HEK293 (cell line): ENCODE measurements around the gene PLIN5.

Source experiments
- CTCF ChIA-PET: fragments of 350-600 bp; formaldehyde crosslinking; extraction: SDS; loops from one replicate; lab custom pipeline; 2021; ENCODE audit warnings: antibody characterized with exemption; lab: Yijun Ruan, JAX
- POLR2A ChIA-PET: fragments of 300-600 bp; formaldehyde crosslinking; extraction: SDS; loops from one replicate; lab custom pipeline; 2020; ENCODE audit warnings: antibody characterized with exemption, inconsistent platforms; lab: Yijun Ruan, JAX
- H3K27ac ChIP-seq: fragments of 200-500 bp; sonication (Bioruptor generic); 2 replicates; pipeline ENCODE4 v1.5.1; 2014; ENCODE audit warnings: low read depth, low read length, control low read depth, inconsistent platforms; ENCODE audit errors: extremely low read depth
- H3K36me3 ChIP-seq, 2 experiments: fragments of 200-500 bp in 1 of 2; sonication (Bioruptor generic) in 1 of 2; 1 replicate in 1 of 2; 2 replicates in 1 of 2; pipeline ENCODE4 v1.5.1; 2014 to 2017; ENCODE audit warnings: inconsistent platforms in 2 of 2, low read length in 2 of 2; ENCODE audit not compliant: control insufficient read depth in 2 of 2, insufficient read depth in 1 of 2
- H3K4me1 ChIP-seq: fragments of 200-500 bp; sonication (Bioruptor generic); 2 replicates; pipeline ENCODE4 v1.5.1; 2014; ENCODE audit warnings: mild to moderate bottlenecking, low read length, inconsistent platforms; ENCODE audit not compliant: control insufficient read depth, insufficient read depth
- H3K4me3 ChIP-seq: 2 replicates; pipeline ENCODE4 v1.5.1; 2011; ENCODE audit warnings: low read depth, mild to moderate bottlenecking, control low read depth, low read length, moderate library complexity
- H3K9me3 ChIP-seq: fragments of 200-500 bp; sonication (Bioruptor generic); 2 replicates; pipeline ENCODE4 v1.5.1; 2014; ENCODE audit warnings: low read depth, low read length, inconsistent platforms; ENCODE audit not compliant: control insufficient read depth, insufficient read depth
- BCL11A ChIP-seq: fragments of 450-650 bp; formaldehyde crosslinking; IDR thresholded peaks from 2 replicates; pipeline ENCODE4 v1.5.1; 2016; ENCODE audit warnings: low read depth, missing biosample characterization, missing genetic modification characterization
- GLIS1 ChIP-seq: fragments of 450-650 bp; formaldehyde crosslinking; IDR thresholded peaks from 2 replicates; pipeline ENCODE4 v1.5.1; 2016; ENCODE audit warnings: missing biosample characterization, missing genetic modification characterization
- GLIS2 ChIP-seq: fragments of 450-650 bp; formaldehyde crosslinking; IDR thresholded peaks from 2 replicates; pipeline ENCODE4 v1.5.1; 2016; ENCODE audit warnings: missing biosample characterization, missing genetic modification characterization
- MZF1 ChIP-seq: fragments of 450-650 bp; formaldehyde crosslinking; IDR thresholded peaks from 2 replicates; pipeline ENCODE4 v1.5.1; 2017; ENCODE audit warnings: missing biosample characterization, missing genetic modification characterization, borderline replicate concordance
- PRDM1 ChIP-seq: fragments of 450-650 bp; formaldehyde crosslinking; IDR thresholded peaks from 2 replicates; pipeline ENCODE4; 2016; ENCODE audit warnings: missing biosample characterization, missing genetic modification characterization
- SP3 ChIP-seq: fragments of 450-650 bp; formaldehyde crosslinking; IDR thresholded peaks from 2 replicates; pipeline ENCODE4 v1.5.1; 2016; ENCODE audit warnings: missing biosample characterization, missing genetic modification characterization
- ZBTB17 ChIP-seq: fragments of 450-650 bp; formaldehyde crosslinking; IDR thresholded peaks from 2 replicates; pipeline ENCODE4 v1.5.1; 2016; ENCODE audit warnings: missing biosample characterization, missing genetic modification characterization
- ZBTB20 ChIP-seq: fragments of 450-650 bp; formaldehyde crosslinking; IDR thresholded peaks from 2 replicates; pipeline ENCODE4 v1.5.1; 2016; ENCODE audit warnings: missing biosample characterization, missing genetic modification characterization
- ZEB2 ChIP-seq: fragments of 450-650 bp; formaldehyde crosslinking; IDR thresholded peaks from 2 replicates; pipeline ENCODE4 v1.5.1; 2016; ENCODE audit warnings: missing biosample characterization, missing genetic modification characterization
- ZFP3 ChIP-seq: fragments of 450-650 bp; formaldehyde crosslinking; IDR thresholded peaks from 2 replicates; pipeline ENCODE4 v1.5.1; 2016; ENCODE audit warnings: low read depth, missing biosample characterization, missing genetic modification characterization
- ZNF121 ChIP-seq: fragments of 450-650 bp; formaldehyde crosslinking; IDR thresholded peaks from 2 replicates; pipeline ENCODE4 v1.5.1; 2016; ENCODE audit warnings: missing biosample characterization, missing genetic modification characterization
- ZNF221 ChIP-seq: fragments of 450-650 bp; formaldehyde crosslinking; IDR thresholded peaks from 2 replicates; pipeline ENCODE4 v1.5.1; 2017; ENCODE audit warnings: missing biosample characterization, missing genetic modification characterization, borderline replicate concordance
- ZNF335 ChIP-seq: fragments of 450-650 bp; formaldehyde crosslinking; conservative IDR thresholded peaks from 2 replicates; pipeline ENCODE4 v1.5.1; 2016; ENCODE audit warnings: missing biosample characterization, missing genetic modification characterization
- ZNF426 ChIP-seq: fragments of 450-650 bp; formaldehyde crosslinking; IDR thresholded peaks from 2 replicates; pipeline ENCODE4 v1.5.1; 2017; ENCODE audit warnings: missing biosample characterization, missing genetic modification characterization, mild to moderate bottlenecking, inconsistent platforms, moderate library complexity
- ZNF510 ChIP-seq: fragments of 450-650 bp; formaldehyde crosslinking; IDR thresholded peaks from 2 replicates; pipeline ENCODE4 v1.5.1; 2018; ENCODE audit warnings: mild to moderate bottlenecking, missing genetic modification characterization, missing biosample characterization; ENCODE audit not compliant: insufficient replicate concordance
- ZNF548 ChIP-seq: fragments of 450-650 bp; formaldehyde crosslinking; IDR thresholded peaks from 2 replicates; pipeline ENCODE4 v1.5.1; 2016; ENCODE audit warnings: missing biosample characterization, missing genetic modification characterization
- ZNF571 ChIP-seq: fragments of 450-650 bp; formaldehyde crosslinking; IDR thresholded peaks from 2 replicates; pipeline ENCODE4 v1.5.0; 2017; ENCODE audit warnings: missing biosample characterization, missing genetic modification characterization
- ZNF600 ChIP-seq: fragments of 450-650 bp; formaldehyde crosslinking; IDR thresholded peaks from 2 replicates; pipeline ENCODE4 v1.5.1; 2016; ENCODE audit warnings: missing biosample characterization, missing genetic modification characterization
- ZNF621 ChIP-seq: fragments of 450-650 bp; formaldehyde crosslinking; IDR thresholded peaks from 2 replicates; pipeline ENCODE4 v1.5.1; 2017; ENCODE audit warnings: missing biosample characterization, missing genetic modification characterization
- ZNF76 ChIP-seq: fragments of 450-650 bp; formaldehyde crosslinking; IDR thresholded peaks from 2 replicates; pipeline ENCODE4; 2016; ENCODE audit warnings: low read depth, missing biosample characterization, missing genetic modification characterization, borderline replicate concordance
- TF ChIP-seq, protein P1 (sequence below): fragments of 450-650 bp; formaldehyde crosslinking; IDR thresholded peaks from 2 replicates; pipeline ENCODE4 v1.5.1; 2017; ENCODE audit warnings: missing biosample characterization, missing genetic modification characterization
- TF ChIP-seq, protein P2 (sequence below): fragments of 450-650 bp; formaldehyde crosslinking; IDR thresholded peaks from 2 replicates; pipeline ENCODE4 v1.5.1; 2016; ENCODE audit warnings: missing biosample characterization, missing genetic modification characterization, borderline replicate concordance
- TF ChIP-seq, protein P3 (sequence below): fragments of 450-650 bp; formaldehyde crosslinking; IDR thresholded peaks from 2 replicates; pipeline ENCODE4 v1.5.1; 2016; ENCODE audit warnings: missing biosample characterization, missing genetic modification characterization
- TF ChIP-seq, protein P4 (sequence below): fragments of 450-650 bp; formaldehyde crosslinking; IDR thresholded peaks from 2 replicates; pipeline ENCODE4 v1.5.1; 2016; ENCODE audit warnings: missing biosample characterization, missing genetic modification characterization

The PLIN5 gene

DNA sequence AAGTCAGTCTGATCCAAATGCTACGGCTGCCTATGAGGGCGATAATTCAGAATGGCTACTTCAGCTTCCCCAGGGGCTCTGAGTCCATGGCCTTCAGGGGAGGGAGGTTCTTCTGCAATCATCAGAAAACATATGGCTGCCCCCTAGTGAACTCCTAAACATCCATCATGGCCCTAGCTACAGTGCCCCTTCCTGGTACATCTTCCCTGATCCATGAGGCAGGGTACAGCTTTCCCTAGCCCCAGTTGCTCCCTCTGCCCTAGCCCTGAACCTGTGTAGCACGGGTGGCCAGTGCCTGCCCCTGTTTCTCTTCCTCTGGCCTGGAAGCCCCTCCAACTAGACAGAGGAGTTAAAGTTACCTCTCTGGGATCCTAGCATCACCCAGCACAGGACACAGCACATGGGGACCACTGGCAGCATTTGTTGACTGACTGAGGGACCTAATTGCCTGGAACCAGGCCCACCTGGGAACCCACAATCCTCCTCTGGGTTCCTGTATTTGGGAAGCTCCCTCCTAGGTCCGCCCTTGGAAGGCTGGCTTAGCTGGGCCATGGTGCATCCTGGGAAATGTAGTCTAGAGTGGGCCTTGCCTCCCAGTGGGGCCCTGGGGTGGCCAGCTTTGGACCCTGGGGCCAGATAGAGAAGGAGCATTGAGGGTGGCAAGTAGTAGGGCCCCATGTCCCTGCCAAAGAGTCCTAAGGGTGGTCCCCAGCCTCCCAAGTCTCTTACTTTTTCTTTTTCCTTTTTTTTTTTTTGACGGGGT, 42.2 kb upstream of the PLIN5 start:
- POLR2A ChIA-PET = interaction anchor here (0.7 to 1.5 kb wide), 3 partner anchors 7 to 365 kb away, joined by 3 to 10 read pairs (median 4); no protein-coding TSS in a partner anchor
- TF ChIP-seq, protein P1, sequence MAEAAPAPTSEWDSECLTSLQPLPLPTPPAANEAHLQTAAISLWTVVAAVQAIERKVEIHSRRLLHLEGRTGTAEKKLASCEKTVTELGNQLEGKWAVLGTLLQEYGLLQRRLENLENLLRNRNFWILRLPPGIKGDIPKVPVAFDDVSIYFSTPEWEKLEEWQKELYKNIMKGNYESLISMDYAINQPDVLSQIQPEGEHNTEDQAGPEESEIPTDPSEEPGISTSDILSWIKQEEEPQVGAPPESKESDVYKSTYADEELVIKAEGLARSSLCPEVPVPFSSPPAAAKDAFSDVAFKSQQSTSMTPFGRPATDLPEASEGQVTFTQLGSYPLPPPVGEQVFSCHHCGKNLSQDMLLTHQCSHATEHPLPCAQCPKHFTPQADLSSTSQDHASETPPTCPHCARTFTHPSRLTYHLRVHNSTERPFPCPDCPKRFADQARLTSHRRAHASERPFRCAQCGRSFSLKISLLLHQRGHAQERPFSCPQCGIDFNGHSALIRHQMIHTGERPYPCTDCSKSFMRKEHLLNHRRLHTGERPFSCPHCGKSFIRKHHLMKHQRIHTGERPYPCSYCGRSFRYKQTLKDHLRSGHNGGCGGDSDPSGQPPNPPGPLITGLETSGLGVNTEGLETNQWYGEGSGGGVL = 0 out of 2 replicates have a peak, but pooled peaks have one; percentile 24
- TF ChIP-seq ZNF548 (tag by site-specific recombination) (no peak), GLIS1 (tag by site-specific recombination) (peak; percentile 87), MZF1 (tag by site-specific recombination) (no peak), ZNF426 (tag by site-specific recombination) (no peak), GLIS2 (tag by site-specific recombination) (peak; percentile 73), ZNF121 (no peak), ZNF335 (tag by site-specific recombination) (peak; percentile 85), ZEB2 (tag by site-specific recombination) (0 out of 2 replicates have a peak, but pooled peaks have one; percentile 13), ZNF600 (tag by site-specific recombination) (0 out of 2 replicates have a peak, but pooled peaks have one; percentile 32), ZFP3 (tag by site-specific recombination) (peak; percentile 98), ZNF221 (no peak), PRDM1 (tag by site-specific recombination) (no peak), SP3 (tag by site-specific recombination) (peak; percentile 81), ZNF510 (tag by site-specific recombination) (no peak), ZBTB17 (tag by site-specific recombination) (peak; percentile 86), ZBTB20 (tag by site-specific recombination) (peak; percentile 95), ZNF571 (tag by site-specific recombination) (no peak), ZNF76 (tag by site-specific recombination) (peak; percentile 84), BCL11A (tag by site-specific recombination) (no peak), ZNF621 (tag by site-specific recombination) (no peak)
- TF ChIP-seq, protein P2, sequence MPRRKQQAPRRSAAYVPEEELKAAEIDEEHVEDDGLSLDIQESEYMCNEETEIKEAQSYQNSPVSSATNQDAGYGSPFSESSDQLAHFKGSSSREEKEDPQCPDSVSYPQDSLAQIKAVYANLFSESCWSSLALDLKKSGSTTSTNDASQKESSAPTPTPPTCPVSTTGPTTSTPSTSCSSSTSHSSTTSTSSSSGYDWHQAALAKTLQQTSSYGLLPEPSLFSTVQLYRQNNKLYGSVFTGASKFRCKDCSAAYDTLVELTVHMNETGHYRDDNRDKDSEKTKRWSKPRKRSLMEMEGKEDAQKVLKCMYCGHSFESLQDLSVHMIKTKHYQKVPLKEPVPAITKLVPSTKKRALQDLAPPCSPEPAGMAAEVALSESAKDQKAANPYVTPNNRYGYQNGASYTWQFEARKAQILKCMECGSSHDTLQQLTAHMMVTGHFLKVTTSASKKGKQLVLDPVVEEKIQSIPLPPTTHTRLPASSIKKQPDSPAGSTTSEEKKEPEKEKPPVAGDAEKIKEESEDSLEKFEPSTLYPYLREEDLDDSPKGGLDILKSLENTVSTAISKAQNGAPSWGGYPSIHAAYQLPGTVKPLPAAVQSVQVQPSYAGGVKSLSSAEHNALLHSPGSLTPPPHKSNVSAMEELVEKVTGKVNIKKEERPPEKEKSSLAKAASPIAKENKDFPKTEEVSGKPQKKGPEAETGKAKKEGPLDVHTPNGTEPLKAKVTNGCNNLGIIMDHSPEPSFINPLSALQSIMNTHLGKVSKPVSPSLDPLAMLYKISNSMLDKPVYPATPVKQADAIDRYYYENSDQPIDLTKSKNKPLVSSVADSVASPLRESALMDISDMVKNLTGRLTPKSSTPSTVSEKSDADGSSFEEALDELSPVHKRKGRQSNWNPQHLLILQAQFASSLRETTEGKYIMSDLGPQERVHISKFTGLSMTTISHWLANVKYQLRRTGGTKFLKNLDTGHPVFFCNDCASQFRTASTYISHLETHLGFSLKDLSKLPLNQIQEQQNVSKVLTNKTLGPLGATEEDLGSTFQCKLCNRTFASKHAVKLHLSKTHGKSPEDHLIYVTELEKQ (tag by site-specific recombination) = no peak
- TF ChIP-seq, protein P3, sequence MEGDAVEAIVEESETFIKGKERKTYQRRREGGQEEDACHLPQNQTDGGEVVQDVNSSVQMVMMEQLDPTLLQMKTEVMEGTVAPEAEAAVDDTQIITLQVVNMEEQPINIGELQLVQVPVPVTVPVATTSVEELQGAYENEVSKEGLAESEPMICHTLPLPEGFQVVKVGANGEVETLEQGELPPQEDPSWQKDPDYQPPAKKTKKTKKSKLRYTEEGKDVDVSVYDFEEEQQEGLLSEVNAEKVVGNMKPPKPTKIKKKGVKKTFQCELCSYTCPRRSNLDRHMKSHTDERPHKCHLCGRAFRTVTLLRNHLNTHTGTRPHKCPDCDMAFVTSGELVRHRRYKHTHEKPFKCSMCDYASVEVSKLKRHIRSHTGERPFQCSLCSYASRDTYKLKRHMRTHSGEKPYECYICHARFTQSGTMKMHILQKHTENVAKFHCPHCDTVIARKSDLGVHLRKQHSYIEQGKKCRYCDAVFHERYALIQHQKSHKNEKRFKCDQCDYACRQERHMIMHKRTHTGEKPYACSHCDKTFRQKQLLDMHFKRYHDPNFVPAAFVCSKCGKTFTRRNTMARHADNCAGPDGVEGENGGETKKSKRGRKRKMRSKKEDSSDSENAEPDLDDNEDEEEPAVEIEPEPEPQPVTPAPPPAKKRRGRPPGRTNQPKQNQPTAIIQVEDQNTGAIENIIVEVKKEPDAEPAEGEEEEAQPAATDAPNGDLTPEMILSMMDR (tag by site-specific recombination) = 0 out of 2 replicates have a peak, but pooled peaks have one; percentile 14
- TF ChIP-seq, protein P4, sequence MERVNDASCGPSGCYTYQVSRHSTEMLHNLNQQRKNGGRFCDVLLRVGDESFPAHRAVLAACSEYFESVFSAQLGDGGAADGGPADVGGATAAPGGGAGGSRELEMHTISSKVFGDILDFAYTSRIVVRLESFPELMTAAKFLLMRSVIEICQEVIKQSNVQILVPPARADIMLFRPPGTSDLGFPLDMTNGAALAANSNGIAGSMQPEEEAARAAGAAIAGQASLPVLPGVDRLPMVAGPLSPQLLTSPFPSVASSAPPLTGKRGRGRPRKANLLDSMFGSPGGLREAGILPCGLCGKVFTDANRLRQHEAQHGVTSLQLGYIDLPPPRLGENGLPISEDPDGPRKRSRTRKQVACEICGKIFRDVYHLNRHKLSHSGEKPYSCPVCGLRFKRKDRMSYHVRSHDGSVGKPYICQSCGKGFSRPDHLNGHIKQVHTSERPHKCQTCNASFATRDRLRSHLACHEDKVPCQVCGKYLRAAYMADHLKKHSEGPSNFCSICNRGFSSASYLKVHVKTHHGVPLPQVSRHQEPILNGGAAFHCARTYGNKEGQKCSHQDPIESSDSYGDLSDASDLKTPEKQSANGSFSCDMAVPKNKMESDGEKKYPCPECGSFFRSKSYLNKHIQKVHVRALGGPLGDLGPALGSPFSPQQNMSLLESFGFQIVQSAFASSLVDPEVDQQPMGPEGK = peak; percentile 55; the same call in 1 of the 2 replicates

More for the DNA sequence above, 42.2 kb upstream of the PLIN5 start:
- Histone ChIP-seq H3K4me1 (peaks cover 4% of the 10 kb centered on the region), H3K27ac (no peak overlapping the region), H3K36me3 (no peaks in the 10 kb centered on the region), H3K9me3 (no peaks in the 10 kb centered on the region), H3K4me3 (no peak overlapping the region)
- CTCF ChIA-PET = interaction anchor here (0.6 to 3.7 kb wide), 18 partner anchors 8 to 214 kb away, joined by 3 to 46 read pairs (median 6); partner anchors contain the start of genes FEM1A, PLIN5, SEMA6B and SH3GL1
